Mesenchymal stem cell (in vitro differentiated cells and primary cell): ENCODE results near the gene ADGRL3.

Experiments used
- DNase-seq: peaks from one replicate; pipeline ENCODE4 v3.0.0-alpha.2; 2013
- H2AFZ ChIP-seq: one replicate; pipeline ENCODE4 v1.6.1; 2013; ENCODE audit warnings: low read depth, mild to moderate bottlenecking, control low read depth, inconsistent platforms, low read length, moderate library complexity
- H2AK5ac ChIP-seq: 2 replicates; pipeline ENCODE4 v1.6.1; 2013; ENCODE audit warnings: low read length, moderate library complexity, mild to moderate bottlenecking, inconsistent platforms; ENCODE audit not compliant: severe bottlenecking
- H2BK120ac ChIP-seq: one replicate; pipeline ENCODE4 v1.6.1; 2013; ENCODE audit warnings: low read depth, mild to moderate bottlenecking, inconsistent platforms, low read length, moderate library complexity
- H2BK12ac ChIP-seq, 2 experiments: one replicate each; pipeline ENCODE4 v1.6.1; 2013; ENCODE audit warnings: inconsistent platforms in 2 of 2, low read length in 2 of 2, mild to moderate bottlenecking in 2 of 2, moderate library complexity in 2 of 2, control low read depth in 1 of 2
- H2BK15ac ChIP-seq: one replicate; pipeline ENCODE4 v1.6.1; 2013; ENCODE audit warnings: mild to moderate bottlenecking, low read depth, inconsistent platforms; ENCODE audit not compliant: poor library complexity, severe bottlenecking
- H2BK5ac ChIP-seq: 2 replicates; pipeline ENCODE4 v1.6.1; 2013; ENCODE audit warnings: low read depth, mild to moderate bottlenecking, low read length, control low read depth, inconsistent platforms; ENCODE audit not compliant: poor library complexity, severe bottlenecking
- H3K14ac ChIP-seq, 2 experiments: one replicate each; pipeline ENCODE4 v1.6.1; 2013; ENCODE audit warnings: inconsistent platforms in 2 of 2, low read length in 2 of 2, control low read depth in 1 of 2, mild to moderate bottlenecking in 1 of 2, moderate library complexity in 1 of 2
- H3K18ac ChIP-seq, 2 experiments: one replicate each; pipeline ENCODE4 v1.6.1; 2013; ENCODE audit warnings: inconsistent platforms in 2 of 2, low read length in 2 of 2, control low read depth in 1 of 2, low read depth in 1 of 2, mild to moderate bottlenecking in 1 of 2
- H3K23ac ChIP-seq, 2 experiments: one replicate each; pipeline ENCODE4 v1.6.1; 2013; ENCODE audit warnings: inconsistent platforms in 2 of 2, low read length in 2 of 2, mild to moderate bottlenecking in 2 of 2, moderate library complexity in 2 of 2, control low read depth in 1 of 2
- H3K27ac ChIP-seq: 2 replicates; pipeline ENCODE4 v1.5.1; 2013; ENCODE audit warnings: mild to moderate bottlenecking, moderate library complexity, low read length, control low read depth, inconsistent platforms; ENCODE audit not compliant: poor library complexity, severe bottlenecking
- H3K27me3 ChIP-seq, 2 experiments: 2 replicates each; pipeline versions ENCODE4 v1.6.1 to v1.7.0; 2013; ENCODE audit warnings: low read length in 2 of 2, mild to moderate bottlenecking in 2 of 2, moderate library complexity in 2 of 2, control low read depth in 1 of 2, inconsistent platforms in 1 of 2; ENCODE audit not compliant: control insufficient read depth in 1 of 2, insufficient read depth in 1 of 2
- H3K36me3 ChIP-seq, 2 experiments: 2 replicates each; pipeline versions ENCODE4 v1.6.1 to v1.7.0; 2013; ENCODE audit warnings: low read length in 2 of 2, control low read depth in 1 of 2, inconsistent platforms in 1 of 2, low read depth in 1 of 2, mild to moderate bottlenecking in 1 of 2; ENCODE audit not compliant: insufficient read depth in 2 of 2, control insufficient read depth in 1 of 2
- H3K4ac ChIP-seq, 2 experiments: one replicate each; pipeline ENCODE4 v1.6.1; 2013; ENCODE audit warnings: inconsistent platforms in 2 of 2, low read length in 2 of 2, mild to moderate bottlenecking in 2 of 2, moderate library complexity in 2 of 2, control low read depth in 1 of 2, low read depth in 1 of 2
- H3K4me1 ChIP-seq: 2 replicates; pipeline ENCODE4 v1.6.1; 2013; ENCODE audit warnings: low read depth, low read length, control low read depth; ENCODE audit not compliant: control insufficient read depth, insufficient read depth
- H3K4me2 ChIP-seq: 2 replicates; pipeline ENCODE4 v1.6.1; 2013; ENCODE audit warnings: low read length, mild to moderate bottlenecking, inconsistent platforms; ENCODE audit not compliant: poor library complexity, severe bottlenecking
- H3K4me3 ChIP-seq, 2 experiments: 2 replicates each; pipeline versions ENCODE4 v1.5.1 to v1.7.0; 2013; ENCODE audit warnings: low read length in 2 of 2, mild to moderate bottlenecking in 2 of 2, control low read depth in 1 of 2, low read depth in 1 of 2; ENCODE audit not compliant: insufficient read depth in 1 of 2
- H3K79me1 ChIP-seq: replicated peaks from 2 replicates; pipeline ENCODE4 v1.6.1; 2013; ENCODE audit warnings: mild to moderate bottlenecking, control low read depth, low read length, inconsistent platforms; ENCODE audit not compliant: poor library complexity, severe bottlenecking
- H3K9ac ChIP-seq: 2 replicates; pipeline ENCODE4 v1.7.0; 2013; ENCODE audit warnings: mild to moderate bottlenecking, low read length, moderate library complexity
- H3K9me3 ChIP-seq: 2 replicates; pipeline ENCODE4 v1.7.0; 2013; ENCODE audit warnings: mild to moderate bottlenecking, low read length; ENCODE audit not compliant: control insufficient read depth
- H4K8ac ChIP-seq: one replicate; pipeline ENCODE4 v1.6.1; 2013; ENCODE audit warnings: inconsistent platforms, mild to moderate bottlenecking, low read length, moderate library complexity
- H4K91ac ChIP-seq: one replicate; pipeline ENCODE4 v1.6.1; 2013; ENCODE audit warnings: mild to moderate bottlenecking, low read length, inconsistent platforms
- WGBS: methylation state at CpG from one replicate; pipeline ENCODE4 v1.1.7; 2013; ENCODE audit warnings: mixed read lengths; 5-methylcytosine and 5-hydroxymethylcytosine counted together

Gene ADGRL3

DNA sequence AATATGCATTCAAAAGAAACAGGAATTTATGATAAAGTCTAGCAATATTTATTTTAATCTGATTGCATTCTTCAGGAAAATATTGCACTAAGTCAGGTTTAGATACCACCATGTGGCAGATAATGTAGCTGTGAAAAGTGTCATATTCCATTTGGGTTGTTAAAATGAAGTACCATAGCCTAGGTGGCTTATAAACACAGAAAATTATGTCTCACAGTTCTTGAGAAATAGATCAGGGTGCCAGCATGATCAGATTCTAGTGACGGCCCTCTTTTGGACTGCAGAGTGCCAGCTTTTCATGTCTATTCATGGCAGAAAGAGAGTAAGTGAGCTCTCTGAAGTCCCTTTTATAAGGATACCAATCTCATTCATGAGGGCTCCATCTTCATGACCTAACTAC, 5.6 kb upstream of the ADGRL3 start:
- Histone ChIP-seq H3K4me3 (no peak overlapping the region), H3K4ac (no peak overlapping the region), H3K4me1 (no peaks in the 10 kb centered on the region), H3K27ac (no peak overlapping the region), H2BK12ac (no peak overlapping the region), H2AK5ac (no peak overlapping the region), H2BK5ac (no peak overlapping the region), H3K9me3 (no peaks in the 10 kb centered on the region), H3K79me1 (no peaks in the 10 kb centered on the region), H3K27me3 (peaks cover 0 to 10% of the 10 kb centered on the region in 2 experiments), H4K8ac (no peak overlapping the region), H3K23ac (no peak overlapping the region), H2AFZ (no peak overlapping the region), H3K9ac (no peak overlapping the region), H3K14ac (no peak overlapping the region), H2BK15ac (no peak overlapping the region), H3K18ac (no peak overlapping the region), H3K4me2 (no peak overlapping the region), H2BK120ac (no peak overlapping the region), H3K36me3 (no peaks in the 10 kb centered on the region), H4K91ac (no peak overlapping the region)
- no peak for DNase-seq
- 88% methylated on average over 1 of the region's 1 CpG for WGBS

DNA sequence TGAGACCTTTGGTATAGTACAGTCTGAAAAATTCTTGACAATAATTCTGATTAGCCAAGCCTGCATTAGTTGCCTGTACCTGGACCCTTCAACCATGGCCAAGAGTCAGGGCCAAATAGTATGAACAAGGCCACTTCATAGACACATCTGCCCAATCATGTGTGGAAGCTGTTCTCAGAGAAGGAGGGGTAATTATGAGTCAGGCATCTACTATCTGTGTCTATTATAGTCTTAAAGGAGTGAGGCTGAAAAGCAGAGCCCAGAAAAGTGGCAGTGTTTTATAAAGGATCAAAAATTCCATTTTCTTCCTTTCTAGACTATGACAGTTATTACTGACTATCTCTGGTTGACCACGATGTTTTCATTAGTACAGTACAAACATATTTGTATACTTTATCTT, 5.0 kb upstream of the ADGRL3 start:
- H3K23ac ChIP-seq, result no peak overlapping the region
- no peaks in the 10 kb centered on the region for H3K79me1 ChIP-seq
- H2AFZ ChIP-seq, result no peak overlapping the region
- H3K27me3 ChIP-seq, result peaks cover 4 to 15% of the 10 kb centered on the region in 2 experiments
- H2BK15ac ChIP-seq, result no peak overlapping the region
- no peak overlapping the region for H3K4me3 ChIP-seq
- no peak overlapping the region for H3K4ac ChIP-seq
- H4K8ac ChIP-seq, result no peak overlapping the region
- no peaks in the 10 kb centered on the region for H3K9me3 ChIP-seq
- no peak overlapping the region for H4K91ac ChIP-seq
- H3K4me1 ChIP-seq, result no peaks in the 10 kb centered on the region
- H3K4me2 ChIP-seq, result no peak overlapping the region
- H2BK12ac ChIP-seq, result no peak overlapping the region
- no CpG with 5 or more reads among the region's 1 CpG for WGBS
- no peak overlapping the region for H2BK120ac ChIP-seq
- DNase-seq, result peak; percentile 7
- no peak overlapping the region for H3K9ac ChIP-seq
- H2AK5ac ChIP-seq, result no peak overlapping the region
- H3K14ac ChIP-seq, result no peak overlapping the region
- no peak overlapping the region for H3K18ac ChIP-seq
- H2BK5ac ChIP-seq, result no peak overlapping the region
- H3K27ac ChIP-seq, result no peak overlapping the region
- no peaks in the 10 kb centered on the region for H3K36me3 ChIP-seq

DNA sequence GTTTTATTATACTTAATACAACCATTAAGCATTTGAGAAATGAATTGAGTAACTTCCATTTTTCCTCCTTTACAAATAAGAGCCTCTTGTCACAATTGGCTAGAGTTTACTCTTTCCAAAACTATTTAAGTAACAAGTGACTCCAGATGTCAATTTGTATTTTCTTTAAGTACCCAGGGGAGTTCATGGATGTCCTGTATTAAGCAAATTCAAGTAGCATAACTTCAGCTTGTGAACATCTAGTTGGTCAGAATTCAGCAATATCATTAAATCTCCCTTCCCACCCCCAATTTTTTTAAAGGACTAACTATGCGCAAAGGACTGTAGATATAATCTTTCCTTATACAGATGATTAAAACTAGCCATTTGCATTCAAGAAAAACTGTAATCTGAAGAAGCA, 1.4 kb upstream of the ADGRL3 start:
- no peak overlapping the region for H2BK5ac ChIP-seq
- H3K36me3 ChIP-seq, result no peaks in the 10 kb centered on the region
- H3K4me3 ChIP-seq, result no peak overlapping the region
- H3K14ac ChIP-seq, result no peak overlapping the region
- H3K23ac ChIP-seq, result no peak overlapping the region
- H3K79me1 ChIP-seq, result no peaks in the 10 kb centered on the region
- no peak overlapping the region for H2BK15ac ChIP-seq
- WGBS, result no CpG with 5 or more reads among the region's 1 CpG
- no peak overlapping the region for H2BK120ac ChIP-seq
- no peak overlapping the region for H3K18ac ChIP-seq
- no peak overlapping the region for H3K27ac ChIP-seq
- H2AFZ ChIP-seq, result no peak overlapping the region
- H3K9ac ChIP-seq, result no peak overlapping the region
- no peak for DNase-seq
- H4K91ac ChIP-seq, result no peak overlapping the region
- no peak overlapping the region for H3K4me2 ChIP-seq
- no peak overlapping the region for H2AK5ac ChIP-seq
- no peak overlapping the region for H4K8ac ChIP-seq
- no peak overlapping the region for H2BK12ac ChIP-seq
- H3K4me1 ChIP-seq, result peaks cover 21% of the 10 kb centered on the region
- no peak overlapping the region for H3K4ac ChIP-seq
- H3K27me3 ChIP-seq, result peaks cover 25 to 42% of the 10 kb centered on the region in 2 experiments
- H3K9me3 ChIP-seq, result no peaks in the 10 kb centered on the region

DNA sequence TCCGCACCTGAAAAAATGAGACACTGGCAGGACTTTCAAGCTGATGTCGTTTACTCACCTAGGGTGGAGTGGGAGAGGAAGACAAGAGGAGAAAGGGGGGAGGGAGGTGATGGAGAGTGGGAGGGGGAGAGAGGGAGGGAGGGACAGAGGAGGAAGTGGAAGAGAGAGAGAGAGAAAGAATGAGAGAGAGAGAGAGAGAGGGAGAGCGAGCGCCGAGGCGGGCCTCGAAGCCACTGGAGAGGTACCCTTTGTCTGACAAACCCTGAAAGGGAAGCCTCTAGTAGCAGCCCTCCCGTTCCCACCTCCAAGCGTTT, 296 bp upstream of the ADGRL3 start:
- no peak overlapping the region for H2BK15ac ChIP-seq
- no peak overlapping the region for H2AK5ac ChIP-seq
- H3K9me3 ChIP-seq, result no peaks in the 10 kb centered on the region
- H2AFZ ChIP-seq, result peak overlapping the region; percentile 31
- H3K4me3 ChIP-seq, result peak overlapping the region in 1 of 2 experiments; percentile 74
- no peak overlapping the region for H2BK12ac ChIP-seq
- H4K8ac ChIP-seq, result no peak overlapping the region
- H3K14ac ChIP-seq, result no peak overlapping the region
- H3K79me1 ChIP-seq, result no peaks in the 10 kb centered on the region
- H3K4ac ChIP-seq, result no peak overlapping the region
- H3K27ac ChIP-seq, result no peak overlapping the region
- peaks cover 21% of the 10 kb centered on the region for H3K4me1 ChIP-seq
- no peak for DNase-seq
- H3K36me3 ChIP-seq, result no peaks in the 10 kb centered on the region
- no peak overlapping the region for H3K9ac ChIP-seq
- H2BK5ac ChIP-seq, result no peak overlapping the region
- H3K23ac ChIP-seq, result no peak overlapping the region
- no peak overlapping the region for H4K91ac ChIP-seq
- peaks cover 25 to 42% of the 10 kb centered on the region in 2 experiments for H3K27me3 ChIP-seq
- peak overlapping the region; percentile 100 for H3K4me2 ChIP-seq
- no peak overlapping the region for H2BK120ac ChIP-seq
- H3K18ac ChIP-seq, result no peak overlapping the region
- WGBS, result 5% methylated on average over 4 of the region's 9 CpGs
